Endothelial cell of umbilical vein (primary cell): ENCODE data around the gene WDFY2.

Experiments used
- EZH2 ChIP-seq: IDR thresholded peaks from 2 replicates; pipeline ENCODE4 v1.6.1; 2012; ENCODE audit warnings: borderline replicate concordance, low read depth, mild to moderate bottlenecking, moderate library complexity, low read length, inconsistent platforms; ENCODE audit not compliant: severe bottlenecking
- MYC ChIP-seq: IDR thresholded peaks from one replicate; pipeline ENCODE4 v1.6.1; 2011; ENCODE audit warnings: mild to moderate bottlenecking, low read depth, low read length
- POLR2A ChIP-seq: IDR thresholded peaks from 2 replicates; pipeline ENCODE4 v1.6.1; 2012; ENCODE audit warnings: low read depth, mild to moderate bottlenecking, control low read depth, low read length
- TF ChIP-seq, protein P1 (sequence below), 2 donors: IDR thresholded peaks; 1 replicate in 1 of 2; 2 replicates in 1 of 2; pipeline ENCODE4 v1.5.1; 2011; ENCODE audit warnings: low read length in 2 of 2, mild to moderate bottlenecking in 2 of 2, moderate library complexity in 2 of 2, control low read depth in 1 of 2, inconsistent platforms in 1 of 2, low read depth in 1 of 2; ENCODE audit not compliant: insufficient read depth in 1 of 2; ENCODE audit errors: extremely low read depth in 1 of 2

DNA sequence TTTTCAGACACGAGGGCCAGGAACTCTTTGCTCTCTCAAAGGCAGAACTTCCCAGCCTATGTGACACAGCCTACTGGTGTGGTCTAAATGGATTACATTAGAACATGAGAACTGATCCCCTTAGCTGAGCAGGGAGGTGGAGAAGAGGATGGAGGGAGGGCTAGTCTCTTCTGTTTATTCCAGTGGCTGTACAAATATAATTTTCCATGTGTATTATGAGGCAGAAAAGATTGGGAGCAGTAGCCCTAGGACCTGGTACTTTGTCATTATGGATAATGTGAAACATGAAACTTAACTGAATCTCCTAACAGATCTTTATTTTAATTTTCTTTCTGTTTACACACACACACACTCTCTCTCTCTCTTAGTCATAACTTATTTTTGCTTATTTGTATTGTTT, 82.1 kb downstream of the WDFY2 start:
- no peak for TF ChIP-seq EZH2
- no peak for TF ChIP-seq POLR2A
- TF ChIP-seq, protein P1, sequence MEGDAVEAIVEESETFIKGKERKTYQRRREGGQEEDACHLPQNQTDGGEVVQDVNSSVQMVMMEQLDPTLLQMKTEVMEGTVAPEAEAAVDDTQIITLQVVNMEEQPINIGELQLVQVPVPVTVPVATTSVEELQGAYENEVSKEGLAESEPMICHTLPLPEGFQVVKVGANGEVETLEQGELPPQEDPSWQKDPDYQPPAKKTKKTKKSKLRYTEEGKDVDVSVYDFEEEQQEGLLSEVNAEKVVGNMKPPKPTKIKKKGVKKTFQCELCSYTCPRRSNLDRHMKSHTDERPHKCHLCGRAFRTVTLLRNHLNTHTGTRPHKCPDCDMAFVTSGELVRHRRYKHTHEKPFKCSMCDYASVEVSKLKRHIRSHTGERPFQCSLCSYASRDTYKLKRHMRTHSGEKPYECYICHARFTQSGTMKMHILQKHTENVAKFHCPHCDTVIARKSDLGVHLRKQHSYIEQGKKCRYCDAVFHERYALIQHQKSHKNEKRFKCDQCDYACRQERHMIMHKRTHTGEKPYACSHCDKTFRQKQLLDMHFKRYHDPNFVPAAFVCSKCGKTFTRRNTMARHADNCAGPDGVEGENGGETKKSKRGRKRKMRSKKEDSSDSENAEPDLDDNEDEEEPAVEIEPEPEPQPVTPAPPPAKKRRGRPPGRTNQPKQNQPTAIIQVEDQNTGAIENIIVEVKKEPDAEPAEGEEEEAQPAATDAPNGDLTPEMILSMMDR (IDR thresholded peaks at IDR 0.05; ENCODE audit: extremely low read depth in 1 of 2, insufficient read depth in 1 of 2, low read depth in 1 of 2, low read length in 2 of 2): no peak
- TF ChIP-seq MYC: no peak
